Measurements from ENCODE around the gene C11orf86.
A peak's percentile ranks its signal among the peaks of the same experiment; 100 is the strongest.
"Not testable (repeated sequence)": the region's sequence is repeated elsewhere in the genome, so short reads cannot be mapped to it uniquely, and the experiment has no call there.

The C11orf86 gene, protein sequence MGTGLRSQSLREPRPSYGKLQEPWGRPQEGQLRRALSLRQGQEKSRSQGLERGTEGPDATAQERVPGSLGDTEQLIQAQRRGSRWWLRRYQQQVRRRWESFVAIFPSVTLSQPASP

GRCh38 chr11:66974724-66975404, at the start of gene C11orf86:
TSS of gene C11orf86 (plus strand) at chr11:66975304. CDS start at chr11:66975363, 59 bp downstream.
- DNase-seq: no peak

DNA sequence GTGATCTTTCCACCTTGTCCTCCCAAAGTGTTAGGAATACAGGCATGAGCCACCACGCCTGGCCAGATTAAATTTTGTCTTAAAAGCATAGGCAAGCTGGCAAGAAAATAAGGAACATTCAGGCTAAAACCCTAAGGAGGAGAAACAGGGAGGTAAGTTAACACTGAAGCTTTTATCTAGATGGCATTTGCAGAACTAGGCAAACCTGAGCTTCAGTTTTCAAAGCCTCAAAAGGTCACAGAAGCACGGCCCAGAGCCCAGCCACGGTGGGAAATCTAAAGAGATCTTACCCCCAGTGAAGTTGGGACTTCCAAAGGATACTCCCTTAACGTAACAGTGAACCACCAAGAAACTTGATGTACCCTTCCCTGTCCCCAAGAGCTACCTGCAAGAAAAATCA, 45.4 kb upstream of the C11orf86 start:
- DNase-seq: no peak

DNA sequence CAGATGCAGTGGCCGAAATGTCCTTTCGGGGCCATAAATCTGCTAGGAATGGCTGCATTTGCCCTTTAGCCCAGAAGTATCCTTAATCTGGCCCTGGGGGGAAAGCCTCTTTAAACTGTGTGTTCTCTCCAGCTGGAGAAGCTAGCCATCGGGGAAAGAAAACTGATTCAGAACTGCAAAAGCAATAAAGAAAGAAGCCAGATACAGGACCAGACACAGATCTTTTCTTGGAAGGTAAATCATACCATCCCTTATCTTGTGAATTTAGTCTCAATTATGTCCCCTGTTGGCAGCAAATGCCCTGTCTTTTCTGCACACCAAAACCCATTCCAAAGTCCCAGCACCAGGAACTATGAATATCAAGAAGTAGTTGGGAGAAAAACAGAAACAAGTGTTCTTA, 42.6 kb upstream of the C11orf86 start:
- no peak for DNase-seq

- no peak for DNase-seq
Observed at GRCh38 chr11:66933531-66933930, 41.6 kb upstream of the C11orf86 start.

DNA sequence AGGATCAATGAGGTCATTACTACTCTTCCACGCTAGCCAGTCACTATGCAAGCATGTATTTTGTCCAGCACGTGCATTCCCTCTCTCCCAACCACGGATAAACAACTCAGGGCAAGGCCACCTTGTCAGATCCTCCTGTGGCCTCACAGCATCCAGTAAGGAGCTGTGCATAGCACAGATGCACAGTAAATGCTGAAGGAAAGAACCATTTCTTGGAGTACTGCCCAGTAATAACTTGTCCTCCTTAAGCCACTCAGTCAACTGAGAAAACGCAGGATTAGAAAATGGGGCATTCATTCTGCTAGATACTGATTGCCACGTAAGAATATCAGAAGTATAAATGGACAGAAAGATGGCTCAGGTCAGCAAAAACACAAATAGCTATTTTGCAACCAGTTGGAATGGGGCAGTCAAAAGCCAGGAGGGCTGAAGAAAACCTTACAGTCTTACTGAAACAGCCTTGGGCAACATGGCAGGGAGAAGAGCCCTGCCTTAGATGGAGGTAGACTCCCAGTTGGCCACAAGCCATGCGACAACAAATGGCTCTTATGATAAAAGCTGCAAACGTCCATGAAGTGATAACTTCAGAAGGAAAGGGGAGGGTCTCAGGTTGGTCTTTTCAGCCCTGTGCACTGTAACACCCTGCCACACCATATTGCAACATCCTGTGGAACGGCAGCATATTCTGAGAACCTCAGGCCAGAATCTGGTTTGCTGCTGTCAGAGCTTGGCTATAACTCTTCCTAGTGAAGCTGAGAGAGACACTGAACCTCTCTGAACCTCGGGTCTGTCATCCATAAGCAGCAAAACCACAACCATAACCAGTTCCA, 39.9 kb upstream of the C11orf86 start:
- no peak for DNase-seq

DNA sequence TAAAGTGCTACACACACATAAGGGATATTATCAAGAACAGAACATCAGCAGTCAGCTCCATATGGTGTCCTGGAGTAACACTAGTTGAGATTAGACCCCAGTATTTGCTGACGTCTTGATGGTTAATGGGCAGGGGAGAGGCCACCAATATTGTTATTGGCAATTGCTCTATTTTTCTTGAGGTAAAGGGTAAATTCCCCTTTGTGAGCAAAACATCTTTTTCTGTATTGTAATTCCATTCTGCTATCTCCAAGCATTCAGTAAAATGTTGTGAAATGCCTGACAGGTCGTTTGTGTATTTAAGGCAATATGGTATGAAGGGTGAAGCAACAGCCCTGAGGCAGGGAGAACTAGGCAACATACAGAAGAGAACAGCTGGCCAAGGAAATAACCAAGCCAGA, 38.8 kb upstream of the C11orf86 start:
- no peak for DNase-seq

DNA sequence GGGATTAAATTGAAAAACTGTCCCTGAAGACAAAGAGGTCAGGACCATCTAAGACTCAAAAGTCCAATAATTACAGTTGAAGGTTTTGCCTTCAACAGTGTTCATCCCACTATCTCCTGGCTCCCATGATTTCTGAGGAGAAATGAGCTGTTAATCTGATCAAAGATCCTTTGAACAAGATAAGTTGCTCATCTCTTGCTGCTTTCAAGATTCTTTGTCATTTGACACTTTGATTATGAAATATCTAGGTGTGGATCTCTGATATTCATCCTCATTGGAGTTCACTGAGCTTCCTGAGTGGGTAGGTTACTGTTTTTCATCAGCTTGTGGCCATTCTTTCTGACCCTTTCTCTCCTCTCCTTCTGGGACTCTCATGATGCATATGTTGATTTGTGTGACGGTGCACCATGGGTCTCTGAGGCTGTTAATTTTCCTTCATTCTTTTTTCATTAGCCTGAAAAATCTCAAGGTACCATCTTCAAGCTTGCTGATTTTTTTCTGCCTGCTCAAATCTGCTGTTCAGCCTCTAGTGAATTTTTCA, 37.8 kb upstream of the C11orf86 start:
- no peak for DNase-seq

DNA sequence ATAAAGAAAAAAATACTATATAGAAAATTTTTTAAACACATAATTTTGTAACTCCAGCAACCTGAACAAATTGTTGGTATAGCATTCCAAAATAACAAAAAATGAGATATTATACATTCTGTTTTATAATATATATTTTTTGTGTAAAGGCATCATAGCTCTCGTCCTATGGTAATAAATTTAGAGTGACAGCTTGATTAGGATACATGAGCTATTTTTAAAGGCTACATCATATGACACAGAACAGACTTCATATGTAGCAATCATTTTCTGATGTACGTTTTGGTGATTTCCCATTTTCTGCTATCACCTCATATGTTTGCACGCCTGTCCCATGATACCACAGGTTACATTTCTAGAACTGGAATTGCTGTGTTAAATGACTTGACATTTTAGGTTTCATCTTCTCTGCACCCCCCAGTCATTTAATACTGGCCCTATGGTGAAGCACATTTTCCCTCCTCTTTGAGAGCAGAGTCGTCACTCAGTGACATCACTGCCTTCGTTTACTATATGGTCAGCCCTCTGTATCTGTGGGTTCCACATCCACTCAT, 36.4 kb upstream of the C11orf86 start:
- no peak for DNase-seq

- no peak for DNase-seq
Observed at GRCh38 chr11:66950112-66950535, 25.0 kb upstream of the C11orf86 start.

DNA sequence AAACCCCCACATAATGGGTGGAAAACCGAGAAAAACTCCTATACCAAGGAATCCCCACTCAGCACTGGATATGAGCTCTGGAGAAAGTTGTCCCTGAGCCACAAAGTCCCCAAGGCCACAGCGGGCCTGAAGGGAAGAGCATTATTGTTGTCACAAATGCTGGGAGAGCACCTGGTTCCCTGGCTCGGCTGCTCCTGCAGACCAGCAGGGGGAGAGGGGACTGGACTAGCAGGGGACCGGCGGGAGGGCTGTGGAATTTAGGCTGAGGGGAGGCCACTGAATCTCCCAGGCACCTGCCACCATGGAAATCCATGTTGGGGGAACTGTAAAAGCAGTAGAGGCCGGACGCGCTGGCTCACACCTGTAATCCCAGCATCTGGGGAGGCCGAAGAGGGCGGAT, 24.0 kb upstream of the C11orf86 start:
- DNase-seq: no peak

GRCh38 chr11:66951927-66952337, 23.2 kb upstream of the C11orf86 start:
- DNase-seq: no peak

DNA sequence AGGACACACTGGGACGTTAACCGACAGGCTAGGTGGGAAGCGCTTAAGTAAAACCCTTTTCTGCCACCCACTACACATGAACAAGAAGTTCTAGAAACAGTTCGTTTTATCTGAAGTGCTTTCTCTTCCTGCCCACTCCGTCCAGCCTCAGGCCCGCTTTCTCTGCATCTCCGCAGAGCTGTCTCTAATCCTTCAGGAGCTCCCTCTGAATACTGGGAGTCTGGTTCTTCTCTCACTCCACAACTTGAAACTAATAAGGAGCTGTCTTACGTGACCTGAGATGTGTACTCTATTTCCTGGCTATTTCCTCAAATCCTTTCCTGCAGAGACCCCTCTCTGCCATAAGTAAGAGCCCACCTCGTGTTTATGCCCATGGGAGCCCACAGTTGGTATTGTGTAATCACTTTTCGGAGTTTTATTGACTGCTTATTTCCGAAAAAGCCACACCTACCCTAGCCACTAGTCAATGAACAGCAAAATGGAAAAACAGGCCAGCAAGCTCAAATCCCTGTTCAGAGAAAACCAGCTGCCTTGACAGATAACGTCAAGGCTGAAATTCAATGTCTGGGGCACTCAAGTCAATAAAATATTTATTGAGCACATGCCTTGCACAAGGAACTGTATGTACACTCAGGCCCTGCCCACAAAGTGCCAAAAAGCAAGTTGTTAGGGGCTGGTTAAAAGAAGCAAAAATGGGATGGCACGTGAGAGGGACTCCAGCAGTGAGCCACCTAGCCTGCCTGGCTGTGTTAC, 21.8 kb upstream of the C11orf86 start:
- no peak for DNase-seq

GRCh38 chr11:66956689-66957290, 18.3 kb upstream of the C11orf86 start:
- no peak for DNase-seq

GRCh38 chr11:66957971-66958231, 17.2 kb upstream of the C11orf86 start:
- DNase-seq: peak in 1 of 4 experiments; percentile 72

- peak; percentile 88 to 96 (median 90) for DNase-seq
Observed at GRCh38 chr11:66958232-66958955, 16.7 kb upstream of the C11orf86 start, which contains the start of gene PC. TSS of gene PC (minus strand) at chr11:66958383. CDS start at chr11:66872159, 86,224 bp downstream.

DNA sequence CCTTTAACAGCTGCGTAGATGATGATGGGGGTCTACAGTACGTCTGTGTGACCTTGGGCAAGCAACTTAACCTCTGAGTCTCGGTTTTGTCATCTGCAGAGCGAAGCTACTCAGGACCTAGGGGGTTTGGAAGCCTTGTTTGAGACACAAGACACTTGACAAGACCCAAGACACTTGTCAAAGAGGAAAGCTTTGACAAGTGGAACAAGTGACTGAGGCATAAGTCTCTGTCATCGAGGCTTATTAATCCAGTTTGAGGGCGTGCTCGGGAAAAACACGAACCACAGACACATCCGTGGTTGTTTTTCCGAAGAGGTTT, 16.2 kb upstream of the C11orf86 start:
- no peak for DNase-seq

- DNase-seq: not testable (repeated sequence)
Observed at GRCh38 chr11:66961691-66962213, 13.4 kb upstream of the C11orf86 start.

GRCh38 chr11:66962247-66962646, 12.9 kb upstream of the C11orf86 start:
- no peak for DNase-seq

GRCh38 chr11:66962801-66963200, 12.3 kb upstream of the C11orf86 start:
- DNase-seq: no peak

- no peak for DNase-seq
Observed at GRCh38 chr11:66964495-66964894, 10.6 kb upstream of the C11orf86 start.

DNA sequence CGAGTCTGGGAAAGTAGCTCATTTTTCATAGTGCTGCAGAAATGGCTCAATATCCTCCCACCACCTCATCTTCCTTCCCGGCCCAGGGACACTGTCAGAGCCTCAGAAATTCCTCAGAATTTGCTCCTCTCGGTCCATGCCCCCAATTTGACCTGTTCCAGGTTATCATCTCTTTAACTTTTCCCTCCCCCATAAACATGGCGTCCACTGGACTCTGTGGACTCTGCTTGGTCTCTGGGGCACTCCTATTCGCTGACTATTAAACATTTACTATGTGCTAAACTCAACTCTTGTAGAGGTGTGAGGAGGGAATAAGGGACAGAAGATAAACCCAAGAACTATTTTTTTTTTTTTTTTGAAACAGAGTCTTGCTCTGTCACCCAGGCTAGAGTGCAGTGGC, 8.8 kb upstream of the C11orf86 start:
- no peak for DNase-seq
